Cardiac muscle cell (in vitro differentiated cells and primary cell): ENCODE results near the gene CFAP65. TPM values are rescaled to one million over a fixed set of nuclear protein-coding genes. Genes with fewer than 3 reads are reported as not detected.
A peak's percentile ranks its signal among the peaks of the same experiment; 100 is the strongest.

Experiments used
- DNase-seq, 2 donors: peaks; one replicate each; pipeline versions ENCODE4 v3.0.0 to v3.0.0-alpha.2; 2010 to 2017; ENCODE audit warnings: low read depth in 1 of 2, low spot score in 1 of 2
- H3K27ac ChIP-seq: fragments of 200-600 bp; sonication (generic); 2 replicates; pipeline ENCODE4 v1.5.1; 2016
- H3K27me3 ChIP-seq: fragments of 200-600 bp; sonication (generic); 2 replicates; pipeline ENCODE4 v1.6.0; 2016; ENCODE audit warnings: control low read depth
- H3K36me3 ChIP-seq: fragments of 200-600 bp; sonication (generic); 2 replicates; pipeline ENCODE4 v1.5.1; 2016; ENCODE audit warnings: control low read depth
- H3K4me1 ChIP-seq: fragments of 200-600 bp; sonication (generic); 2 replicates; pipeline ENCODE4 v1.8.1; 2017; ENCODE audit warnings: low read depth, mild to moderate bottlenecking, mixed run types
- H3K4me3 ChIP-seq: fragments of 200-600 bp; sonication (generic); 2 replicates; pipeline ENCODE4 v1.5.1; 2016; ENCODE audit warnings: mild to moderate bottlenecking
- H3K9me3 ChIP-seq: fragments of 200-600 bp; sonication (generic); 2 replicates; pipeline ENCODE4 v1.5.1; 2017; ENCODE audit warnings: low read depth, mild to moderate bottlenecking, control low read depth
- polyA plus RNA-seq: library from polyadenylated mRNA; unstranded; fragments of >200 nt; fragmentation: Nextera tagmentation; extraction: Ambion mirVana; gene quantifications from 2 replicates; pipeline ENCODE4 v1.2.1, GENCODE V29; 2016
- total RNA-seq: library from RNA; depleted of rRNA; stranded (reverse); fragments of >200 nt; gene quantifications from 2 replicates; pipeline ENCODE4 v1.2.3, GENCODE V29; 2016
- TF ChIP-seq, protein P1 (sequence below): IDR thresholded peaks from 2 replicates; pipeline ENCODE4 v1.5.1; 2012; ENCODE audit warnings: low read depth, mild to moderate bottlenecking, low read length

Gene CFAP65
- total and polyA plus RNA-seq, 2 experiments from 2014 or later: 0.45 to 2.2 TPM

DNA sequence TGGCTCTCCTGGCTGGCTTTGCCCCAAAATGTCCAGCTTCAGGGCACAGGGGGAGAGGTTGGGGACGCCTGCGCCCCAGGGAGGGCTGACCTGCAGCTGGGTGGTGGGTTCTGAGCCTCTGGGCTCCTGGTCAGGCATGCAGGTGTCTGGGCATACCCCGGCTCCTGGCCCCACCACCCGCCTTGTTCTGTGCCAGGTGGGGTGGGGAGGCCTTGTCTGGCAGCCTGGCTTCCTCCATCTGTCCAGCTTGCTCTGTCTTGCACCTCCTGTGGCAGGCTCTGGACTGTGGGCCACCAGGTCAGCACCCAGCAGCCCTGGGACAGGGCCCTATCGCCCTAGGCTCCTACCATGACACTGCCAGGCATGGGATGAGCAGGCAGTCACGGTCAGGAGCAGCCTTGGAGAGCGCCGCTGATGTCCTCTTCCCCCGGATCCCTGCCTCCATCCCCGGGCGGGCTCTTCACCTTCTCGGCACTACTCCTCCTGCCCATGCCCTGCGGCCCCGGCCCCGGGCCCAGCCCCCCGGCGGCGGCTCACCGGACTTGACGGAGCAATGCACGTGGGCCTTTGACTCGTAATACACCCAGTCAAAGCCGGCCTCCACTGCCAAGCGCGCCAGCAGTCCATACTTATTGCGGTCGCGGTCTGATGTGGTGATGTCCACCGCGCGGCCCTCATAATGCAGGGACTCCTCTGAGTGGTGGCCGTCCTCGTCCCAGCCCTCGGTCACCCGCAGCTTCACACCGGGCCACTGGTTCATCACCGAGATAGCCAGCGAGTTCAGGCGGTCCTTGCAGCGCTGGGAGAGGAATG lies 15.8 kb upstream of the CFAP65 start:
- no peak overlapping the region for H3K27ac ChIP-seq
- H3K4me1 ChIP-seq: peaks cover 4% of the 10 kb centered on the region
- no peaks in the 10 kb centered on the region for H3K36me3 ChIP-seq
- no peaks in the 10 kb centered on the region for H3K9me3 ChIP-seq
- H3K4me3 ChIP-seq: no peak overlapping the region
- TF ChIP-seq, protein P1, sequence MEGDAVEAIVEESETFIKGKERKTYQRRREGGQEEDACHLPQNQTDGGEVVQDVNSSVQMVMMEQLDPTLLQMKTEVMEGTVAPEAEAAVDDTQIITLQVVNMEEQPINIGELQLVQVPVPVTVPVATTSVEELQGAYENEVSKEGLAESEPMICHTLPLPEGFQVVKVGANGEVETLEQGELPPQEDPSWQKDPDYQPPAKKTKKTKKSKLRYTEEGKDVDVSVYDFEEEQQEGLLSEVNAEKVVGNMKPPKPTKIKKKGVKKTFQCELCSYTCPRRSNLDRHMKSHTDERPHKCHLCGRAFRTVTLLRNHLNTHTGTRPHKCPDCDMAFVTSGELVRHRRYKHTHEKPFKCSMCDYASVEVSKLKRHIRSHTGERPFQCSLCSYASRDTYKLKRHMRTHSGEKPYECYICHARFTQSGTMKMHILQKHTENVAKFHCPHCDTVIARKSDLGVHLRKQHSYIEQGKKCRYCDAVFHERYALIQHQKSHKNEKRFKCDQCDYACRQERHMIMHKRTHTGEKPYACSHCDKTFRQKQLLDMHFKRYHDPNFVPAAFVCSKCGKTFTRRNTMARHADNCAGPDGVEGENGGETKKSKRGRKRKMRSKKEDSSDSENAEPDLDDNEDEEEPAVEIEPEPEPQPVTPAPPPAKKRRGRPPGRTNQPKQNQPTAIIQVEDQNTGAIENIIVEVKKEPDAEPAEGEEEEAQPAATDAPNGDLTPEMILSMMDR: no peak
- H3K27me3 ChIP-seq: peaks cover 99% of the 10 kb centered on the region
- DNase-seq: no peak

DNA sequence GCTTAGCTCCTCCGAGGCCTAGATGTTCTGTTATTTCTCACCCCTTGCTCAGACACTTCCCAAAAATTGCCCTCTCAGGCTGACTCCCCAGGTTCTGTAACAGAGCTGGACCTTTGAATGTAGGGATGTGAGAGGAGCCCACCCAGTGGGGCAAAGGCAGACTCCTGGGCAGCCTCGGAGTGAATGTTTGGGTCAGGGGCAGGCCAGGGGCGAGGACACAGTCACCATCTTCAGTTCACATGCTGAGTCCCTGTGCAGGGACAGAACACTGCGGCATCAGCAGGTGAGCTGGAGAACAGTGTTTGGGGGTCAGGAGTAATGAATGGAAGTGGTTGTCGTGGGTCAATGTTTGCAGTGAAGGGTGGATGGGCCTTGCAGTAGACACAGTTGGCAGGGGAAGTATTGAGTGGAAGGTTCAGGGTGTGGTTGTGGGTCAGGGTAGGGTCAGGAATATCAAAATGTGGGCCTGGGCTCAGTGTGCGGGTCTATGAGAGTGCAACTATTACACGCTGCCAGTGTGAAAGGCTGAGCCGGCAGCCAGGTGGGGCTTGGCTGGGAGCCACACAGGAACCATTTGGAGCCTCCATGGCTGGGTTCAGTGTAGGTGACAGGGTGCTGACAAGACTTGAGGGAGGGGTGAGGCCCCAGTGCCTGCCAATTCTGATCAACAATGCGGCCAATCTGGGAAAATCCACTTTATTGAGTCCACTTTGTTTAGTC lies 15.0 kb upstream of the CFAP65 start:
- peaks cover 99% of the 10 kb centered on the region for H3K27me3 ChIP-seq
- H3K4me3 ChIP-seq: no peak overlapping the region
- TF ChIP-seq, protein P1: no peak
- DNase-seq: no peak
- H3K4me1 ChIP-seq: peaks cover 4% of the 10 kb centered on the region
- no peak overlapping the region for H3K27ac ChIP-seq
- no peaks in the 10 kb centered on the region for H3K36me3 ChIP-seq
- no peaks in the 10 kb centered on the region for H3K9me3 ChIP-seq

DNA sequence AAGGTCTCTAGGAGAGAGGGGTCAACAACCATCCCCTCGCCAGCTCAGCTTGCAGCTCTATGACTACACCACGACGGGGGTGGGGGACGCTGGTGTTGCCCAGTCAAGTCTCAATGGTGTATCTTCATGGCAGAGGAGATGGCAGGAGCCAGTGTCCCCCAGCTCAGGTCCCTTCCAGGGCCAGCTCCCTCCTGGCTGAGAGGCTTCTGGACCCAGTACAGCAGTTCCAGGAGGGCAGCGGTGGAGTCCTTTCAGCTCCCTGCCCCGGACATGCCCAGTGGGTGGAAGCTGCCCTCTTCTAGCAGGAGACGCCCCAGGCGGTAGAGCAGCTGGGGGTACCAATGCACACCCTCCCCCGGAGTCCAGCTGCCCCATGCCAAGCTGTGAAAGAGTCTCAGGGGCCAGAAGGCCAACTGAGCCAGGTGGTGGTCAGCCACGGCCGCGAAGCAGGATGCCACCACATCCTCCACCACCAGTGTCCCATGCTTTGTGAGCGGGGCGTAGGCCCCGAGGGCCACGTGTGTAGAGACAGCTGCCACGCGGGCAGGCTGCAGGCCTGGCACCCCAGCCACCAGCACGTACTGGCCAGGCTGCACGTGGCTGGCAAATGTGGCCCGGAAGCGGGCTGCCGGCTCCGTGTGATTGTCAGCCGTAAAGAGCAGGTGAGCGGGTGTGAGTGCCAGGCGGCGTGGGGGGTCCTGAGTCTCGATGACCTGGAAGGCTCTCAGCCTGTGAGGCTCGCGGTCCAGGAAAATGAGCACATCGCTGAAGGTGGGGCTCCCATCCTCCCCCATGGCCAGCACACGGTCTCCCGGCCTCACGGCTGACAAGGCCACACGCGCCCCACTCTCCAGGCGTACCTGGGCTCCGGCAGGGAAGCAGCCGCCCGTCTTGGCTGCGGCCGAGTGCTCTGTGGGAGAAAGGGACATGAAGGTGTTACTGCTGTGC lies 13.9 kb upstream of the CFAP65 start:
- Histone ChIP-seq H3K27me3 (peaks cover 99% of the 10 kb centered on the region), H3K27ac (no peak overlapping the region), H3K9me3 (no peaks in the 10 kb centered on the region), H3K36me3 (no peaks in the 10 kb centered on the region), H3K4me1 (peaks cover 4% of the 10 kb centered on the region), H3K4me3 (no peak overlapping the region)
- TF ChIP-seq, protein P1: no peak
- DNase-seq: no peak

DNA sequence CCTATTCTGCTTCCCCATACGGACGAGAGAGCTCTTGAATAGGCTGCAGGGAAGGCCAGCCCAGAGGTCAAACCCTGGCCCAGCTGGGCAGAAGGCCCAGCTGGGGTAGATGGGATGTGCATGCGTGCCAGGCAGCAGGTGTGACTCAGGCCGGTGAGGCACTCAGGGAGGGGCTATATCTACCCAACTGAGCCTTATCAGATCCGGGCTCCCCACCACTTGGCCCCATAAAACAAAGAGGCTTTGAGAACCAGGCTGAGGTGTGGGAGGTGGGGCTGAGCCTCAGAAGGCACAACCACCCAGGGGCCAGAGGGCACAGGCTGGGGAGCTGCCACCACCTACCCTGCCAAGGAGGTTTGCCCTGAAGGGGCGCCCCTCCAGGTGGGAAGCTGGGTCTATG lies 8.0 kb upstream of the CFAP65 start:
- TF ChIP-seq, protein P1: no peak
- Histone ChIP-seq H3K4me1 (no peaks in the 10 kb centered on the region), H3K27ac (no peak overlapping the region), H3K4me3 (no peak overlapping the region), H3K9me3 (no peaks in the 10 kb centered on the region), H3K36me3 (no peaks in the 10 kb centered on the region), H3K27me3 (peaks cover 80% of the 10 kb centered on the region)
- DNase-seq: no peak

DNA sequence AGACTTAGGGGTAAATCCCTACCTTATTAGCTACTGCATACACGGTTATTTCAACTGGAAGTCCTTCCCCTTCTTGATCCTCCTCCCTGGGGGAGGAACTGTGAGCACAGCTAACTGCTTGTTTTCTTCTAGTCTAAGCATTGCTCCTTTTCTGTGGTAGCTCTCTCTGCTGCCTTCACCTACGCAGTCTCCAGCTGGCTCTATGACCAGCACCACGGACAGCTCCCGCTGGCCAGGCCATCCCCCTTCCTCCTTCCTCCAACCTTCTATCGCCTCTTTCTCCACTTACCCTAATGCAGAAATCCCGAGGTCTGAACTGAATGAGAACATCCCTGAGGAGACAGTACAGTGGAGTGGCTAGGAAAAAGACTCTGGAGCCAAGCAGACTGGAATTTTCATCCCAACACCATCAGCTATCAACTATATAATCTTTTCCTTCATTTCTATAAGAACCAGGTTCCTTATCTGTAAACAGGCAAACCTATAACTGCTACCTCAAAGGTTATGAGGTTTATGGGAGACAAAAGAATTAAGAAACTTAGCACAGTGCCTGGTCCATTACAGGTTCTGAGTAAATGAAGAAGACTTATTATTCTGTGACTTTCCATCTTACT lies 4.7 kb upstream of the CFAP65 start:
- Histone ChIP-seq H3K36me3 (no peaks in the 10 kb centered on the region), H3K27me3 (peaks cover 79% of the 10 kb centered on the region), H3K27ac (no peak overlapping the region), H3K4me1 (no peaks in the 10 kb centered on the region), H3K9me3 (no peaks in the 10 kb centered on the region), H3K4me3 (no peak overlapping the region)
- TF ChIP-seq, protein P1: no peak
- peak; percentile 64 to 82 for DNase-seq
